Left hindlimb (tissue), 1 donor: ENCODE results near the gene NPIPB6.

Experiments
- DNase-seq: peaks from one replicate; pipeline ENCODE4 v3.0.0-alpha.2; 2018

NPIPB6 gene

GRCh38 chr16:28297308-28297707 lies 66.0 kb downstream of the NPIPB6 start:
- DNase-seq, result no peak

DNA sequence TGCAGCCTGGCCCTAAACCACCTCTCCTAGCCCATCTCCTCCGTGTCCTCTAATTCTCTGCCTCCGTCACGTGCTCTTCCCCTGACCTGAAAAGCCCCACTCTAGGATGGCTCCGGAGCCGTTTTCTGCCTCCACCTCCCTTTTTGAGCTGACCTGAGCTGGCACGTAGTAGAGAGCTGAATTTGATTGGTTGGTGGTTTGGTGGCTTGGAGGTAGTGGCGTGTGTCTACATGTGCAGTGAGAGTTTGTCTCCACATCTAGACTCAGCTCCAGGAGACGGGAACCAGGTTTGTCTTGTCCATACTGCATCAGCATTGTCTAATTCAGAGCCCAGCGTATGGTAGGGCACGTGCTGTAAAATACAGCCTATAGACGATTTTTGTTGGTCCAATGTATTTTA lies 68.0 kb downstream of the NPIPB6 start:
- no peak for DNase-seq

DNA sequence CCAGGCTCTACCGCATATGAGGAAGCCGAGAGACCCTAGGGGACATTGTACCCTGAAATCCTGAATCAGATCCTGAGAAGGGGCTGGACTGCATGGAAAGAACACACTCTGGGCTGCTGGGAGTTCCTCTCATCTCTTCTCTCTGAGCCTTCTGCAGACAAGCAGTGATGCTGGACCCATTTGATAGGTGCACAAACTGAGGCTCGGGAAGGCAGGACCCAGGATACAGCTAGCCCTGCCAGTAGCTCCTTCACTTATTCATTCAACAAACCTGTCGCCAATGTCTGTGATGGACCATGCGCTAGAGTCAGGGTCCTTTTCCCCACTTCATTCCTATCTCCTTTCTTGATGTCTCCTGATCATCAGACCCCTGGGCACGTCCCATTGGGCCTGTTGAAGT lies 69.1 kb downstream of the NPIPB6 start:
- DNase-seq, result no peak

- no peak for DNase-seq
Measured at GRCh38 chr16:28293601-28293960, 69.7 kb downstream of the NPIPB6 start.

GRCh38 chr16:28292731-28293600 lies 70.3 kb downstream of the NPIPB6 start:
- DNase-seq, result no peak
